Mesothelial cell of epicardium (in vitro differentiated cells): ENCODE data around the gene MST1R. TPM values are rescaled to one million over a fixed set of nuclear protein-coding genes. Genes with fewer than 3 reads are reported as not detected.
"Not testable (repeated sequence)": the region's sequence is repeated elsewhere in the genome, so short reads cannot be mapped to it uniquely, and the experiment has no call there.

Source experiments
- DNase-seq, 2 experiments: peaks; one replicate each; pipeline ENCODE4 v3.0.0; 2021; ENCODE audit warnings: low spot score in 2 of 2; ENCODE audit not compliant: unreplicated experiment in 2 of 2
- H3K27ac Mint-ChIP-seq: 2 replicates; pipeline ENCODE4 v1.8.0; 2021; ENCODE audit warnings: mixed read lengths
- H3K27me3 Mint-ChIP-seq: 2 replicates; pipeline ENCODE4 v1.8.0; 2021; ENCODE audit warnings: low read depth, mixed read lengths
- H3K36me3 Mint-ChIP-seq: 2 replicates; pipeline ENCODE4 v1.8.0; 2021; ENCODE audit warnings: mixed read lengths
- H3K4me1 Mint-ChIP-seq: 2 replicates; pipeline ENCODE4 v1.8.0; 2021; ENCODE audit warnings: mixed read lengths
- H3K4me3 Mint-ChIP-seq: 2 replicates; pipeline ENCODE4 v1.8.0; 2021; ENCODE audit warnings: mild to moderate bottlenecking, moderate library complexity, mixed read lengths
- H3K9me3 Mint-ChIP-seq: 2 replicates; pipeline ENCODE4 v1.8.0; 2021; ENCODE audit warnings: mixed read lengths
- total RNA-seq: library from RNA; stranded (reverse); gene quantifications from 3 replicates; pipeline ENCODE4 v1.2.1, GENCODE V29; 2021
- TF ChIP-seq, protein P1 (sequence below): fragments of 200-600 bp; sonication (generic); IDR thresholded peaks from one replicate; pipeline ENCODE4 v1.5.0; 2021; ENCODE audit warnings: antibody characterized with exemption; ENCODE audit not compliant: unreplicated experiment

The MST1R gene
- total RNA-seq, 1 donor from 2014 or later = 7.0 TPM

GRCh38 chr3:49939858-49940666 lies 36.4 kb upstream of the MST1R start, which contains the start of gene RBM6:
TSS of gene RBM6 (plus strand) at chr3:49940150. CDS start at chr3:49962642, 22,492 bp downstream.
- DNase-seq = peak; percentile 77 to 86
- Mint-ChIP-seq H3K36me3 (peaks cover 5% of the 10 kb centered on the region), H3K27ac (peak within 1 kb of the TSS; percentile 99), H3K4me3 (peak within 1 kb of the TSS; percentile 97), H3K27me3 (no peaks in the 10 kb centered on the region), H3K9me3 (peaks cover 5% of the 10 kb centered on the region), H3K4me1 (peaks cover 12% of the 10 kb centered on the region)
- TF ChIP-seq, protein P1, sequence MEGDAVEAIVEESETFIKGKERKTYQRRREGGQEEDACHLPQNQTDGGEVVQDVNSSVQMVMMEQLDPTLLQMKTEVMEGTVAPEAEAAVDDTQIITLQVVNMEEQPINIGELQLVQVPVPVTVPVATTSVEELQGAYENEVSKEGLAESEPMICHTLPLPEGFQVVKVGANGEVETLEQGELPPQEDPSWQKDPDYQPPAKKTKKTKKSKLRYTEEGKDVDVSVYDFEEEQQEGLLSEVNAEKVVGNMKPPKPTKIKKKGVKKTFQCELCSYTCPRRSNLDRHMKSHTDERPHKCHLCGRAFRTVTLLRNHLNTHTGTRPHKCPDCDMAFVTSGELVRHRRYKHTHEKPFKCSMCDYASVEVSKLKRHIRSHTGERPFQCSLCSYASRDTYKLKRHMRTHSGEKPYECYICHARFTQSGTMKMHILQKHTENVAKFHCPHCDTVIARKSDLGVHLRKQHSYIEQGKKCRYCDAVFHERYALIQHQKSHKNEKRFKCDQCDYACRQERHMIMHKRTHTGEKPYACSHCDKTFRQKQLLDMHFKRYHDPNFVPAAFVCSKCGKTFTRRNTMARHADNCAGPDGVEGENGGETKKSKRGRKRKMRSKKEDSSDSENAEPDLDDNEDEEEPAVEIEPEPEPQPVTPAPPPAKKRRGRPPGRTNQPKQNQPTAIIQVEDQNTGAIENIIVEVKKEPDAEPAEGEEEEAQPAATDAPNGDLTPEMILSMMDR = no peak

- no peak overlapping the region for H3K27ac Mint-ChIP-seq
- no peaks in the 10 kb centered on the region for H3K9me3 Mint-ChIP-seq
- no peak for DNase-seq
- H3K36me3 Mint-ChIP-seq = no peaks in the 10 kb centered on the region
- TF ChIP-seq, protein P1 = no peak
- no peak overlapping the region for H3K4me3 Mint-ChIP-seq
- no peaks in the 10 kb centered on the region for H3K27me3 Mint-ChIP-seq
- H3K4me1 Mint-ChIP-seq = peaks cover 10% of the 10 kb centered on the region
Observed at GRCh38 chr3:49937090-49937489, 33.4 kb upstream of the MST1R start.

DNA sequence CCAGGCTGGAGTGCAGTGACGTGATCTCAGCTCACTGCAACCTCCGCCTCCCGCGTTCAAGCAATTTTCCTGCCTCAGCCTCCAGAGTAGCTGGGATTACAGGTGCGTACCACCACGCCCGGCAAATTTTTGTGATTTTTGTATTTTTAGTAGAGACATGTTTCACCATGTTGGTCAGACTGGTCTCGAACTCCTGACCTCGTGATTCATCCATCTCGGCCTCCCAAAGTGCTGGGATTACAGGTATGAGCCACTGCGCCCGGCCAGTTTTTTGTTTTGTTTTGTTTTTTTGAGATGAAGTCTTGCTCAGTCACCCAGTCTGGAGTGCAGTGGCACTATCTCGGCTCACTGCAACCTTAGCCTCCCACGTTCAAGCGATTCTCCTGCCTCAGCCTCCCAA lies 28.6 kb upstream of the MST1R start:
- peaks cover 17% of the 10 kb centered on the region for H3K4me1 Mint-ChIP-seq
- H3K9me3 Mint-ChIP-seq, DNase-seq, H3K36me3 Mint-ChIP-seq, H3K27me3 Mint-ChIP-seq, H3K4me3 Mint-ChIP-seq, H3K27ac Mint-ChIP-seq: not testable (repeated sequence)

- Mint-ChIP-seq H3K9me3 (no peaks in the 10 kb centered on the region), H3K4me1 (peaks cover 17% of the 10 kb centered on the region), H3K36me3 (no peaks in the 10 kb centered on the region), H3K27ac (peak overlapping the region; percentile 25), H3K27me3 (no peaks in the 10 kb centered on the region), H3K4me3 (no peak overlapping the region)
- TF ChIP-seq, protein P1 = no peak
- no peak for DNase-seq
Observed at GRCh38 chr3:49930922-49931321, 27.2 kb upstream of the MST1R start.

GRCh38 chr3:49930168-49930690 lies 26.6 kb upstream of the MST1R start:
- H3K36me3 Mint-ChIP-seq = no peaks in the 10 kb centered on the region
- no peak for DNase-seq
- TF ChIP-seq, protein P1 = no peak
- H3K4me1 Mint-ChIP-seq = peaks cover 17% of the 10 kb centered on the region
- peak overlapping the region; percentile 80 for H3K4me3 Mint-ChIP-seq
- no peaks in the 10 kb centered on the region for H3K27me3 Mint-ChIP-seq
- peak overlapping the region; percentile 74 for H3K27ac Mint-ChIP-seq
- no peaks in the 10 kb centered on the region for H3K9me3 Mint-ChIP-seq
